GM18499 (cell line): ENCODE measurements around the gene MRFAP1L1.
A peak's percentile ranks its signal among the peaks of the same experiment; 100 is the strongest.

Experiments used
- ATAC-seq: cut with Tn5 transposase; IDR thresholded peaks from one replicate; pipeline ENCODE4 v1.9.1; 2021; ENCODE audit warnings: moderate number of reproducible peaks; ENCODE audit not compliant: insufficient read depth, unreplicated experiment

Gene MRFAP1L1

DNA sequence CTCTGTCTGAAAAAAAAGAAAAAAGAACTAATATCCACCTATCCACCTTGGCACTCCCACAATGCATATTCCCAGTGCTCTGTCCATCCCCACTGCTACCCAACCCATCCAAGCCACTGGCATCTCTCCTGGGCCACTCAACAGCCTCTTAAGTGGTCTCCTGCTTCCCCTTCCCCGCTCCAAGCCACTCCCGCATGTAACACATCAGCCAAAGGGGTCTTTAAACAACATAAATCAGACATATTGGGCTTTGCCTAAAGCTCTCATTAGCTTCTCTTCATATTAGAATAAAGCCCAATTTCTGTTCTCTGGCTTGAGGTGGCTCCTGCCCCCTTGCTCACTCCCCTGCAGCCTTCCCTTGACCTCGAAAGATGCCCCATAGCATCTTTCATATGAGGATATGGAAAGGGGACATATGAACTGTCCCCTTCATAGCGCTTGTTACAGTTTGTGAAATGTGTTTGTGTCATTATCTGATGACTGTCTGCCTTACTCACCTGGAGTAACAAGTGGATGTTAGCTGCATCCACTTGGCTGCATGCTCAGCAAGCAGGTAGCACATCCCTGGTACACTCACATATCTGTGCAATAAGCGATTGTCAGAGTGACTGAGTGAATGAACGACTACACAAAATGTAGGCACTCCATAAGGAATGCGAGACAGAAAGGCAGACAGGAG, 9.4 kb upstream of the MRFAP1L1 start:
- ATAC-seq: no peak

DNA sequence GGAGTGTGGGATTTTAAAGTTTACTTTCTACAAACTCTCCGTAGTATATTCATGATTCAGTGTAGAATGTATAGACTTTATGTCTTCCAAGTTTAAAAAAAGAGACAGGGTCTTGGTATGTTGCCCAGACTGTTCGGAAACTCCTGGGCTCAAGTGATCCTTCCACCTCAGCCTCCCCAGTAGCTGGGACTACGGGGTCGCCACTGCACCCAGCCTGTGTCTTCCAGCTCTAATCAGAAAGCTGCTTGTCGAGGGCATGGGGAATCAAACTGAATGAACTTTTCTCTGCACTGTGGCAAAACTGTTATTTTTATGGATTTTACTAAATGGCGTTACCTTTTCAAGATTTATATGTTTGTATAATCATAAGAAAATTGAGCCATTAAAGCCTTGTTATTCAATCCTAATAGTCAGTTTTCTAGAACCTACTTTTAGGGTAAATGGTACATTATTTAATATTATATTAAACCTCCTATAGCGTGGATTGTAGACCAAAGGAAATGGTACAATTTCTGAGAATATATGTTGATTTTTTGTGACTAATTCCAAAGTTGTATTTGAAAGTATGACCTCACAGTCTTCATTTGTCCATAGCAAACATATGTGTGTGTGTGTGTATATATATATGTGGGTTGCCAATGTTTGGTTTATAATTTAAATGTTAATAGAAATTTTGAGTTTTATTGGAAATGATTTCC, 7.4 kb upstream of the MRFAP1L1 start:
- ATAC-seq: no peak

DNA sequence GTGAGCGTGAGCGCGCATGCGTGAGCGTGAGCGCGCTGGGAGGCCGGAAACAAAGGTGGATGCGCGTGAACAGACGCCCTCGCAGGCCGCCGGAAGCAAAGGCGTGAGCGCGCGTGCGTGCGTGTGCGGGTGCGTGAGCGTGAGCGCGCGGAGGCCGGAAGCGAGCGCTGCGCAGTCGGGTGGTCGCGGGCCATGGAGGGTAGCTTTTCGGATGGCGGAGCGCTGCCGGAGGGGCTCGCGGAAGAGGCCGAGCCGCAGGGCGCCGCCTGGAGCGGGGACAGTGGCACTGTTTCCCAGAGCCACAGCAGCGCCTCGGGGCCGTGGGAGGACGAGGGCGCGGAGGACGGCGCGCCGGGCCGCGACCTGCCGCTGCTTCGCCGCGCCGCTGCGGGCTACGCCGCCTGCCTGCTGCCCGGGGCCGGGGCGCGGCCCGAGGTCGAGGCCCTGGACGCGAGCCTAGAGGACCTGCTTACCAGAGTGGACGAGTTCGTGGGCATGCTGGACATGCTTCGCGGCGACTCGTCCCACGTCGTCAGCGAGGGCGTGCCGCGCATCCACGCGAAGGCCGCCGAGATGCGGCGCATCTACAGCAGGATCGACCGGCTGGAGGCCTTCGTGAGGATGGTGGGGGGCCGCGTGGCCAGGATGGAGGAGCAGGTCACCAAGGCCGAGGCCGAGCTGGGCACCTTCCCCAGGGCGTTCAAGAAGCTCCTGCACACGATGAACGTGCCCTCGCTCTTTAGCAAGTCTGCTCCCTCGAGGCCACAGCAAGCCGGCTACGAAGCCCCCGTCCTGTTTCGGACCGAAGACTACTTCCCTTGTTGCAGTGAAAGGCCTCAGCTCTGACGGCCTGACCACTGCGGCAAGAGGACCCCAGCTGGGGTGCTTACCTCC, 6.6 kb upstream of the MRFAP1L1 start, which contains the start of gene BLOC1S4:
BLOC1S4 (plus strand) TSS at position 157 of the 894 bp plus-strand sequence; CDS start at position 193, 36 bp downstream.
- ATAC-seq: peak; percentile 45

DNA sequence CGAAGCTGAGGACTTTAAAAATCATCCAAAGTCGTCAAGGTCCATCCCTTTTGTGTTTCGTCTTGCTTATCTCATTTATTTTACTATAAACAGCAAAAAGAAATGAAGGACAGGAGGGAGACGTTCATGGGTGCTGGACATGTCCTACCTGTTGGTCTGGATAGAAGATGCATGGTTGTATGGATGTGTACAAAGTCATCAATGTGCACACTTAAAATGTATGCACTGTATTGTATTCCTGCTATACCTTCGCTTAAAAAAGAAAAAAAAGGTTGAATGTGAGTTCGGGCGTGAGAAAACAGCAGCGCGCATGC, 6.0 kb upstream of the MRFAP1L1 start:
- no peak for ATAC-seq

DNA sequence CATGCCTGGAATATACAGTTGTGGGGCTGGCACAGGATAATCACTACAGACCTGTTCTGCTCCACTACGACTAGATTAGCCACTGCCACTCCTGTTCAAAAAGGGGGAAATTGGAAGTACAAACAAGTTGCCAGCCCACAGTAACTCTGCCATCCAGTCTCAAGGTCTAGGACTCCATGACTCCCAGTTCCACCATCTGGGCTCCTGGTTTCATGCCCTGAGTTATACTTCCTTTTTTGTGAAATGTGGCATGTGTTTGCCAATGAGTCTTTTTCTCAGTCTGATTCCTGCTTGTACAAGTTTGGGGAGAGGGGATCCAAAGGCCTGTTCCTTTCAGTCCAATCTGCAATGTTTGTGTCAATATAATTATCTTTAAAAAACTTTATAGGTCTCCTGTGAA, 5.3 kb upstream of the MRFAP1L1 start:
- no peak for ATAC-seq

DNA sequence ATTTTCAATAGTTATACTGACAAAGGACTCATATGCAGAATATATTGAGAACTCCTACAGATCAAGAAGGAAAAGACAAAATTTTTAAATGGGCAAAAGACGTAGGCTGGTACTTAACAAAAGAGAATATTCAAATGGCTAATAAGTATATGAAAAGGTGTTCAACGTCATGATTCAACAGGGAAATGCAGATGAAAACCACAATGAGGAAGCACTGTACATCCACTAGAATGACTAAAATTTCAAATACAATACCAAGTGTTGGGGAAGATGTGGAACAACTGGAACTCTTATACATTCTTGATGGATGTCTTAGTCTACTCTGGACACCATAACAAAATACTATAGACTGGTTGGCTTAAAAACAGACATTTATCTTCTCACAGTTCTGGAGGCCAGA, 1.3 kb upstream of the MRFAP1L1 start:
- ATAC-seq: no peak

DNA sequence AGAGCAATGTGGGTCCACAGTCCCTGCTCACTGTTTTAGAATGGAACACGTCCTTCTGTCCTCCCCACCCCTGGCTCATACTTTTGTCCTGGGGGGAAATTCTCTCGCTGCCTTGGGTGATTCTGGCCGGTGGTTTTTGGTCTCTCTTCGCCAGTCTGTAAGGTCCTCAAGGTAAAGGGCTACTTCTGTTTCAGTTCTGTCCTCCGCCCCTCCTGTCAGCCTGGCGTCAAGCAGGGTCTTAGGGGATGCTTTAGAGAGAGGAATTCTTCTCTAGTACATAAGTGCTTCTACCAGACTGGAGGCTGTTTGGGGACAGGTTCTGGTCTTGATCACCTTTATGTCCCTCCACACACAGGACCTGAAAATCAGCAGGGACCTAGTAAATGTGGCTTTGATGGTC, 617 bp upstream of the MRFAP1L1 start:
- no peak for ATAC-seq

DNA sequence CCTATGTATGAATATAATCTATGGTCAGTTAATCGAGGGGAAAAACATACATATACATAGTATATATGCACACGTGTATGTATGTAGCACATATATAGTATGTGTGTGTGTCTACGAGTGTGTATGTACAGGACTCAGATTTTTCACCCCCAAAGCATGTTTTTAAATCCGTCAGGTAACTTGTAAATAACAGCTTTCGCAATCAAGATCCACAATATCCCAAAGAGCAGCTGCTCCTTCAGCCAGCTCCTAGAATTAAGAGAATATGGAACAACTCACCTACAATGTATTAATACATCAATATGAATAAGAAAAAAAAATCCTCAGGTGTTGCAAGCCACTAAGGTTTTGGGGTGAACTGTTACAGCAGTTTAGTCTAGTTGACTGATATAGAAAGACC, 3.5 kb downstream of the MRFAP1L1 start:
- no peak for ATAC-seq

DNA sequence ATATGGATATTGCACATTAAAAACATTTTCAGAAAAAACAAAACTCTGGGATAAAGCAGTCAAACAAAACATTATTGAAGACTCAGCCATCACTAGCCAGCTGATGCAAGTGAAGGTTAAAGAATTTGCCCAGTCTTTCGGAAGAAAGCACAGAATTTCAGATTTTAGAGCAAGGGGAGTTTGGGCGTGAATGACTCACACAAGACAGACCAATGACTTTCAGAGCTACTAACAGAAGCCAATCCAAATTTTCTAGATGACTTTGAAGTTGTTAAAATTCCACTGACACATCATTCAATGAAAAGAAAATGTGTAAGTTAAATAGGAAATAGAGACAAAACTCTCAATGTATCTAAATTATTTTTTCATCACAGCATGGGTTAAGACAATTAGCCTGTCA, 4.0 kb downstream of the MRFAP1L1 start:
- ATAC-seq: no peak

DNA sequence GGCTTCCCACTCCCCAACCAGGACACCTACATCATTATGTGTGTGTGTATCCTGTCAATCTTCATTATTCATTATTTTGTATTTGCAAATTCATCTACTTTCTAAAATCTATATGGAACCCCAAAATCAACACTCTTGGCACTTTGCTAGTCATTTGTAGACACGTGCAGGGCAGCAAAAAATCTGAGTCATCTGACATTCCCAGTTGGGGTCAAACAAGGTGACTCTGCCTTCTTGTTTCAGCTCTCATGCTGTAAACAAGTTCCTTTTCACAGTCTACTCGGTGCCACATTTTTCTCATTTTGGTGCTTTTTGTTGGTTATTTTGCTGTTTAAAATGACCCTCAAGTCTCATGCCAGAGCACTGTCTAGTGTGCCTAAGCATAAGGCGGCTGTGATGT, 5.9 kb downstream of the MRFAP1L1 start:
- ATAC-seq: no peak

DNA sequence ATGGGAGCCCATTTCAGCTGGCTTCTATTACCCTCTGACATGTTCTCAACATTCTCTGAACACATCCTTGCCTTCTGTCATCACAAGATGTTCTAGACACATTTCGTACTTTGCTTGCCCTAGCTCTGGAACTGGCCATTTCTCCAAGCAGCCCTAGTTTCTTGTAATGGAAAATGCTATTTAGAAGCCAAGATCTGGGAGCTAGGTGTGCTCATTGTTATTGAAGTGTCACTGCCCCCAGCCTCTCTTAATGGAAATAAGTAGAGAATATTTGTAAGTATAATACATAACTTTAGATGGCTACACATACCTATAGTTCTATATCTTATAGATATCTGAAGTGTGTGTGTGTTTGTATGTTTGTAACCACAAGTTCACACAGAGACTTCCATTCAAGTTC, 6.9 kb downstream of the MRFAP1L1 start:
- ATAC-seq: no peak

DNA sequence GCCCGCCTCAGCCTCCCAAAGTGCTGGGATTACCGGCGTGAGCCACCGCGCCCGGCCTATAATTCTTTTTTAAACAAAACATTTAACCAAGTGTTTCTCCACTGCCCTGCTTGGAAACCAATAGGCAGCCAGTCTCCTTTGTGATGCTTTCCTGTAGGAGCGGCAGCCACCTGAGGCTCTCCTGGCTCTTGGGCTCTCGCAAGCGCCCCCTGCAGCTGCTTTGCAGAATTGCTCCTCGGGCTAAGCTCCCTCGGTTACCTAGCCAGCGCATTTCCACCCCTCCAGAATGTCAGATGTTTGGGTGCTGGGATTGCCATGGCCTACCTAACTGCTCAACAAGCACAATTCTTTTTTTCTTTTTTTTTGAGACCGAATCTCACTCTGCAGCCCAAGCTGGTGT, 8.3 kb downstream of the MRFAP1L1 start:
- ATAC-seq: no peak

DNA sequence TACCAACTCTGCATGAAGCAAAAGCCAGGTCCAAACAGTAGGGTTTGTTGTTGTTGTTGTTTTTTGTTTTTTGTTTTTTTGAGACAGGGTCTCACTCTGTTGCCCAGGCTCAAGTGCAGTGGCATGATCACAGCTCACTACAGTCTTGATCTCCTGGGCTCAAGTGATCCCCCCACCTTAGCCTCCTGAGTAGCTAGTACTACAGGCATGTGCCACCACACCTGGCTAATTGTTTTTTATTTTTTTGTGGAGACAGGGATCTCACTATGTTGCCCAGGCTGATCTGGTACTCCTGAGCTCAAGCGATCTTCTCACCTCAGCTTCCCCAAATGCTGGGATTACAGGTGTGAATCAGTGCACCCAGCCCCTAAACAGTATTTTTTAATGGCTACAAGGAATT, 9.8 kb downstream of the MRFAP1L1 start:
- no peak for ATAC-seq

DNA sequence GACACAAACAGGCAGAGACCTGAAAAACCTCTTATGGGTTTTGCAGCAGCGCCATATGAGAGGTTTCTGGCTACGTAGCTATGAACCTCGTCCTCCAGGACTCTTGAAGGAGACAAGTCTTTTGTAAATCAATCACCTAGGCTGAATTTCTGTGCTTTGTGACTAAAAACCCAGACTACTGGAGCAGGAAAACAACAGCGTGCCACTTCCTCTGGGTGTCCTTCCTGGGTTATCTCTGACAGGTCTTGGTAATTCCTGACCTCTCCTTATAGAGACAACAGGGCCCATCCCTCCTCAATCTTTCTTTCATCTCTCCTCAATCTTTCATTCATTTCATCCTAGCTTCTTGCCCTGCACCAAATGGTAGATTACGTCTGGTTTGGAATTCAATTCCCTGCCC, 10.3 kb downstream of the MRFAP1L1 start:
- no peak for ATAC-seq

DNA sequence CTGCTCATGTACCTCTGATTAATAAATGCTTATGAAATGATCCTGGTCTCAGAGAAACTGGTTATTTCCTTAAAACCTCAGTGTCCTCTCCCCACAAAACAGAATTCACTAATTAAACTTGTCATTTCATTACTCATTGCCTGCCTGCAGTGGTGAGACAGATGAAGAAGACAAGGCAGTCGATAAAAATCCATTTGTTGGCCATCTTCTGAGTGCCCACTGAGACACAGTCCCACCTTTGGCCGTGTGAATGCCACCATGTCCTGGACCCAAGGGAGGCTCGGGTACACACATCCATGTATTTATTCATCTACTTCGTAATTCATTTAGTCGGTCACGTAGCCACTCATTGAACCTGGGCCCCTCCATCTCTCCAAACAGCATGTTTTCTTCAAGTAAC, 12.5 kb downstream of the MRFAP1L1 start:
- ATAC-seq: no peak

DNA sequence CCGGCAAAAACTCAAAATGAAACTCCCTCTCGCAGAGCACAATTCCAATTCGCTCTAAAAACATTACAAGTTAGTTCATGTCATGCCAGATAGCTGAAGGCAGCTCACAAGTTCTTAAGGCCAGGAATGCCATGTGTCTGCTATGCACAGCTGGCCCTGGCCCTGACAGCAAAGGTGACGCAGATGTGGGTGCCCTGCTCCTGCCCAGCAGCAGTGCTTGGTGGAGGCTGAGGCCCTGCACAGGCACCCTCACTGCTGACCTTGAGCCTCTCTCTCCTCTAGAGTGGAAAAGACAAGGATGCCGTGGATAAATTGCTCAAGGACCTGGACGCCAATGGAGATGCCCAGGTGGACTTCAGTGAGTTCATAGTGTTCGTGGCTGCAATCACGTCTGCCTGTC, 13.1 kb downstream of the MRFAP1L1 start:
- ATAC-seq: no peak

DNA sequence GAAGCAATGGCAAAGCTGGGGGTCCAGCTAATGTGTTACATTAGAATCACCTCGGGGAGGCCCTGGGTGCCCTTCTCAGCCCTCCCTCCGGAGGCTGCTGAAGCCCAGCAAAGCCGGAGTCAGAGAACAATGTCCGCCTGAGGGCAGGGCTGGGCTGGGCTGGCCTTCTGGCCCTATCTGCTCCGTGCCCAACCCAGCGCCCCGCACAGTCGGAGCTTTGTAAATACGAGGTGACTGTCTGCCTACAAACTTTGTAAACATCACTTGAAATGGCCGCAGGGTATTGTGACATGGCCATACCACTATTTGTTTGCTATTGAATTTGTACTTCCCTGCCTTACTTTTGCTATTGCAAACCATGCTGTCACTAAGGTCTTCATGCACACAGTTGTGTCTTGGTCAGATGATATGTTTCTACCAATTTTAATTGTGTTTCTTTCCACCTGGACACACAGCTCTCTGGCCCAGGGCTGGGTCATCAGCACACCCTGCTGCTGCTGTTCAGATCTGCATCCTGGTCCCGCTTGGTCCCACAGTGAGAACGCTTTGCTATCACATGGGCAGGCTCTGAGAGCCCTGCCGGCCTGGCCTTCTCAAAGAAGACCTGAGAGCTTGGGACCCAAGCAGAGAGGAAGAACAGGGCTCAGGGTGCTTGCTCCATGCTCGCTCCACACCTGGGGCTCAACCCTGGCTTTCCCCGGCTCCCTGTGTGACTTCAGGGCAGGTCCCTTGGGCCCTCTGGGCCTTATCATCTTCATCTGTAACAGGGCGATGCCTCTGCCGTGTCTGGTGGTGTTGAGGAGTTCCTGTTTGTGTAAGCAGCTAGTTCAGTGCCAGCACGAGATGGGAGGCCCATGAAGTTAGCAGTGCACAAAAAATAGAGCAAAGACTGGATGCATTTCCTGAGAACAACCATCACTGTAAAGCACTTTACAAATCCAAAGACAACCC, 13.7 kb downstream of the MRFAP1L1 start:
- ATAC-seq: no peak

DNA sequence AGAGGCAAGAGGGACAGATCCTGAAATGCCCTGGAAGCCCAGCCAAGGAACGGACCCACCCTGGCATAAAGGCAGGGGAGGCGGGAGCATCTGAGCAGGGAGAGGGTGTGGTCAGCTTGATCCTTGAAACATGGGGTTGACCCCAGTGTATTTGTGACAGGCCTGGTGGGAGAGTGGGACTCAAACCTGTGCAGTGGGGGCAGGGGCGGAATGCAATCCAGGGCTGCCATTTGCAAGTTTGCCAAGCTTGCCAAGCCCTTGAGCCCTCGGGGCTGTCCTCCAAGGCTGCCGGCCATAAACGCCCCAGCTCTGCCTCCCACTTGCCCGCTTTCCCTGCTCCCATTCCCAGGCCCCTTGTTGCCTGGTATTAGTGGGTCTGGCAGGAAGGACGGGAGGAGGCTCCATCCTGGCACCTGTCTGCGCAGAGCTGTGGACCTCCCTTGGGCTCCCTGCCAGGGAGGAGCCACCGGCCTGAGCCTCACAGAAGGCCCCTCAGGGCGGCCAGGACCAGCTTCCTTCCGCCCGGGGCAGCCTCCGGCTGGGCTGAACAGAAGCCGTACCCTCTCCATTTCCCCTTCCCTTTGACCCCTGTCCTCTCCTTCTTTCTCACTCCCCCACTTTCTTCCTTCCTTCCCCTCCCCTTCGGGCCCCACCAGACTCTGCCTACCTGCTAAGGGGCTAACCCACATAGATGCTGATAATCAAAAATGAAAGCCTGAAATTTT, 15.3 kb downstream of the MRFAP1L1 start:
- ATAC-seq: no peak
